PC-3 (cell line): ENCODE results near the gene GRHL3.

Source experiments
- CTCF ChIP-seq: fragments of 300-600 bp; sonication (generic); conservative IDR thresholded peaks from 2 replicates; pipeline ENCODE4 v1.5.1; 2017; ENCODE audit warnings: antibody characterized with exemption, low read depth, mild to moderate bottlenecking, low read length
- EZH2 ChIP-seq: fragments of 300-600 bp; sonication (generic); IDR thresholded peaks from one replicate; pipeline ENCODE4 v1.6.1; 2017; ENCODE audit warnings: antibody characterized with exemption, mild to moderate bottlenecking, low read length; ENCODE audit not compliant: unreplicated experiment
- EZH2phosphoT487 ChIP-seq: fragments of 300-600 bp; sonication (generic); IDR thresholded peaks from 2 replicates; pipeline ENCODE4 v1.6.1; 2018; ENCODE audit warnings: mild to moderate bottlenecking, antibody characterized with exemption, low read length, borderline replicate concordance

GRCh38 chr1:24382165-24382577 lies 63.0 kb downstream of the GRHL3 start:
- TF ChIP-seq CTCF, result no peak
- no peak for TF ChIP-seq EZH2phosphoT487
- TF ChIP-seq EZH2, result no peak
